T-cell (primary cell): ENCODE measurements around the gene LGI4. TPM values are rescaled to one million over a fixed set of nuclear protein-coding genes. Genes with fewer than 3 reads are reported as not detected.

Source experiments
- ATAC-seq, 4 experiments: fragments of 200-7000 bp in 3 of 4; fragments of 150-1000 bp in 1 of 4; cut with Tn5 transposase; replicated peaks in 1 of 4; 1 replicate in 3 of 4; 2 replicates in 1 of 4; pipeline ENCODE4 v1.10.0; 2021; ENCODE audit warnings: moderate library complexity in 3 of 4, mild to moderate bottlenecking in 2 of 4, moderate number of reproducible peaks in 1 of 4
- CTCF ChIA-PET, 2 donors: fragments of 300-600 bp; sonication (Branson Sonifier 250); formaldehyde crosslinking; loops; one replicate each; lab custom pipeline; 2022; ENCODE audit warnings: antibody characterized with exemption in 2 of 2; lab: Charles Lee
- POLR2A ChIA-PET, 2 donors: fragments of 300-600 bp; sonication (Branson Sonifier 250); formaldehyde crosslinking; loops; one replicate each; lab custom pipeline; 2022; ENCODE audit warnings: antibody characterized with exemption in 2 of 2; lab: Charles Lee
- DNase-seq, 35 experiments: peaks; one replicate each; pipeline versions ENCODE4 v3.0.0 to v3.0.0-alpha.2; 2013 to 2023
- H3K27ac ChIP-seq: one replicate; pipeline ENCODE4 v1.5.1; 2013; ENCODE audit warnings: low read length
- H3K27me3 ChIP-seq, 2 experiments: replicated peaks in 1 of 2; 1 replicate in 1 of 2; 2 replicates in 1 of 2; pipeline versions ENCODE4 v1.6.1 to v1.7.0; 2013; ENCODE audit warnings: low read length in 1 of 2, mixed read lengths in 1 of 2; ENCODE audit not compliant: control insufficient read depth in 2 of 2, insufficient read depth in 2 of 2; ENCODE audit errors: extremely low read depth in 1 of 2
- H3K36me3 ChIP-seq, 2 donors: 1 replicate in 1 of 2; 2 replicates in 1 of 2; pipeline versions ENCODE4 v1.6.1 to v1.7.0; 2013; ENCODE audit warnings: low read length in 1 of 2; ENCODE audit not compliant: control insufficient read depth in 2 of 2, insufficient read depth in 1 of 2; ENCODE audit errors: extremely low read depth in 1 of 2
- H3K4me1 ChIP-seq, 2 experiments: 1 replicate in 1 of 2; 2 replicates in 1 of 2; pipeline versions ENCODE4 v1.6.1 to v1.7.0; 2013; ENCODE audit warnings: low read length in 2 of 2, mixed read lengths in 1 of 2; ENCODE audit not compliant: insufficient read depth in 2 of 2, control insufficient read depth in 1 of 2; ENCODE audit errors: extremely low read depth in 1 of 2
- H3K4me3 ChIP-seq, 2 donors: 1 replicate in 1 of 2; 2 replicates in 1 of 2; pipeline versions ENCODE4 v1.5.1 to v1.7.0; 2013; ENCODE audit warnings: mild to moderate bottlenecking in 2 of 2, low read length in 1 of 2, moderate library complexity in 1 of 2; ENCODE audit not compliant: control insufficient read depth in 1 of 2; ENCODE audit errors: extremely low read depth in 1 of 2
- H3K9me3 ChIP-seq: 2 replicates; pipeline ENCODE4 v1.7.0; 2013
- H3K27ac Mint-ChIP-seq, 2 donors: one replicate each; pipeline ENCODE4 v1.8.0; 2020 to 2021; ENCODE audit warnings: mild to moderate bottlenecking in 2 of 2, mixed read lengths in 2 of 2
- H3K27me3 Mint-ChIP-seq, 2 donors: one replicate each; pipeline ENCODE4 v1.8.0; 2021 to 2022; ENCODE audit warnings: mixed read lengths in 2 of 2
- H3K36me3 Mint-ChIP-seq: one replicate; pipeline ENCODE4 v1.8.0; 2021; ENCODE audit warnings: mixed read lengths
- H3K4me1 Mint-ChIP-seq, 3 donors: one replicate each; pipeline ENCODE4 v1.8.0; 2020 to 2022; ENCODE audit warnings: mixed read lengths in 3 of 3, mild to moderate bottlenecking in 1 of 3
- H3K4me3 Mint-ChIP-seq, 3 donors: one replicate each; pipeline ENCODE4 v1.8.0; 2020 to 2022; ENCODE audit warnings: mild to moderate bottlenecking in 3 of 3, mixed read lengths in 3 of 3, moderate library complexity in 3 of 3
- H3K9me3 Mint-ChIP-seq, 3 donors: one replicate each; pipeline ENCODE4 v1.8.0; 2020 to 2022; ENCODE audit warnings: mixed read lengths in 3 of 3
- WGBS: methylation state at CpG from one replicate; pipeline ENCODE4 v1.1.5; 2013; ENCODE audit warnings: missing lambda C conversion rate; ENCODE audit not compliant: insufficient coverage; 5-methylcytosine and 5-hydroxymethylcytosine counted together
- total RNA-seq, 35 experiments: library from RNA in 6 of 35; stranded (reverse) in 6 of 35; fragments of 120-200 nt in 1 of 35; gene quantifications; one replicate each; pipeline versions ENCODE4 v1.2.1 to v1.2.4 and lab custom pipeline; 2013 to 2026

The LGI4 gene
- total RNA-seq, 5 donors from 2014 or later (not counting 1 experiment from before 2014, with no cell fraction given): 0.15 to 1.1 (median 0.89) TPM

DNA sequence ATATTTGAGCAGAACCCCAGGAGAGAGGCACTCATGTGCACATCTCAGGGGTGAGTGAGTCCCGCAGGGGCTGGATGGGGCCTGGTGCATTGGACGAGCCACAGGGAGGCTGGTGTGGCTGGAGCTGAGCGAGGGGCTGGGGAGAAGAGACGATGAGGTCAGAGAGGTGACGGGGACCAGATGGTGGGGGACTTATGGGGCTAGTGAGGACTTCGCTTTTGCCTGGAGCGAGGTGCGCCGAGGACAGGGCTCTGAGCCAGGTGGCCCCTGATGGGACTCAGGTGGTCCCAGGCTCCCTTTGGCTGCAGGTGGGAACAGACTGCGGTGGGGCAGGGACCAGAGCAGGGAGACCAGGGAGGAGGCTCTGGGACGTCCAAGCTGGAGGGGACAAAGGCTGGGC, 26.1 kb downstream of the LGI4 start:
- Mint-ChIP-seq H3K27me3 (peaks cover 0 to 5% of the 10 kb centered on the region in 2 donors), H3K4me1 (no peaks in the 10 kb centered on the region), H3K9me3 (no peaks in the 10 kb centered on the region), H3K27ac (no peak overlapping the region), H3K4me3 (no peak overlapping the region), H3K36me3 (no peaks in the 10 kb centered on the region)
- H3K36me3 ChIP-seq: no peaks in the 10 kb centered on the region
- no peaks in the 10 kb centered on the region for H3K9me3 ChIP-seq
- peaks cover 0 to 24% of the 10 kb centered on the region in 2 experiments for H3K27me3 ChIP-seq
- DNase-seq (no peak), ATAC-seq (no peak)
- H3K27ac ChIP-seq: no peak overlapping the region
- ChIA-PET CTCF (interaction anchor here in 1 of 2 donors (0.5 kb wide), 1 partner anchor 220 kb away, joined by 5 read pairs; no protein-coding TSS in a partner anchor), POLR2A (no interaction called here)
- 68% methylated on average over 11 of the region's 11 CpGs for WGBS
- H3K4me1 ChIP-seq: no peaks in the 10 kb centered on the region
- no peak overlapping the region for H3K4me3 ChIP-seq

DNA sequence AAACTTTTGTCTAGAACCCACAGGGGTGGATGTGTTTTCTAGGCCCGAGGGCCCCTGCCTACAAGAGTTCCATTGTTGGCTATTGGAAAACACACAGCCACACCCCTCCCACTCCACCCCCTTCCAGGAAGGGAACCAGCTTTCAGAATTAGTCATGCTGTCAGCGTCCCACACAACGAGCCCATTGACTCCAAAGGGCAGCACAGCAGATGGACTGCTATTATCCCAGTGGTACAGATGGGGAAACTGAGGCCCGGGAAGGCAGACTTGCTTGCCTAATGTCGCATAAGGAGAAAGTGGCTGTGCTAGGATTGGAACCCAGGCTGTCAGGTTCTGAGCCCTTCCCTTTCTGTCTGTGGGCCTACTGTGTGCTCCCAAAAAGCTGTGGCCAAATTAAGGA, 27.3 kb downstream of the LGI4 start:
- H3K27ac Mint-ChIP-seq: no peak overlapping the region

DNA sequence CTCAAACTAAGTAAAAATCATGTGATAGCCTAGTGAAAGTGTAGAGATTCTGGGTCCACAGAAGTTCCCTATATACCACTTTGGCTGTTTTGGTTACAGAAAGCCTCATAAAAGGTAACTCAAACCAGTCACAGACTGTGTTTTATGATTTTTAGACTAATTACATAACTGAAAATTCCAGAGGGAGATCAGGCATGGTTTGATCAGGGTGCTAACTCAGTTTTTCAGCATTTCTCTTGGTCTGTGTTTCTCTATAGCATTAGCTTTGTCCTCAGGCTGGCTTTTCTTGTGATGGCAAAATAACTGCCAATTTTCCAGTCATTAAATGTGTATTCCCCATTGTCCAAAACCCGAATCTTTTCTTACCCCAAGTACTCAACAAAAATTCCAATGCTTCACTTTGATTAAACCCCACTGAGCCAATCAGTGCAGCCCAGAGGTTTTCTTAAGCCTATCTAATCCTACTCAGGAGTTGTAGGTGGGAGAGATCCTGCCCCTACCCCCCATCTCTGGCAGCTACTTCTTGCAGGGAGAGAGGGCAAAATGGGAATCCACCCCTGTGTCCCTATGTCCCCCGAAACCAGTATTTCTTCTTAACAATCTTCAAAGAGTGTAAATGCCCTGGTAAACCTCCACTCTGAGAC, 27.8 kb downstream of the LGI4 start:
- Histone ChIP-seq H3K27me3 (peaks cover 0 to 14% of the 10 kb centered on the region in 2 experiments), H3K36me3 (no peaks in the 10 kb centered on the region), H3K4me3 (no peak overlapping the region), H3K4me1 (no peaks in the 10 kb centered on the region), H3K27ac (no peak overlapping the region), H3K9me3 (no peaks in the 10 kb centered on the region)
- H3K27me3 Mint-ChIP-seq: peaks cover 0 to 4% of the 10 kb centered on the region in 2 donors
- no CpG with 5 or more reads among the region's 2 CpGs for WGBS
- no peaks in the 10 kb centered on the region for H3K36me3 Mint-ChIP-seq
- no peak overlapping the region for H3K27ac Mint-ChIP-seq
- H3K4me1 Mint-ChIP-seq: no peaks in the 10 kb centered on the region
- DNase-seq (no peak), ATAC-seq (no peak)
- CTCF ChIA-PET: no interaction called here
- no peak overlapping the region for H3K4me3 Mint-ChIP-seq
- POLR2A ChIA-PET: no interaction called here
- no peaks in the 10 kb centered on the region for H3K9me3 Mint-ChIP-seq

More for the DNA sequence above, 27.3 kb downstream of the LGI4 start:
- ChIA-PET CTCF (no interaction called here), POLR2A (interaction anchor here in 1 of 2 donors (0.7 kb wide), 1 partner anchor 352 kb away, joined by 5 read pairs; no protein-coding TSS in a partner anchor)
- no peaks in the 10 kb centered on the region for H3K36me3 ChIP-seq
- H3K4me1 ChIP-seq: no peaks in the 10 kb centered on the region
- no peak for ATAC-seq
- peaks cover 0 to 19% of the 10 kb centered on the region in 2 experiments for H3K27me3 ChIP-seq
- Mint-ChIP-seq H3K36me3 (no peaks in the 10 kb centered on the region), H3K4me1 (no peaks in the 10 kb centered on the region), H3K4me3 (no peak overlapping the region), H3K27me3 (peaks cover 0 to 5% of the 10 kb centered on the region in 2 donors), H3K9me3 (no peaks in the 10 kb centered on the region)
- no peak for DNase-seq
- no peak overlapping the region for H3K4me3 ChIP-seq
- no peaks in the 10 kb centered on the region for H3K9me3 ChIP-seq
- no peak overlapping the region for H3K27ac ChIP-seq
- WGBS: 3% methylated on average over 4 of the region's 5 CpGs

DNA sequence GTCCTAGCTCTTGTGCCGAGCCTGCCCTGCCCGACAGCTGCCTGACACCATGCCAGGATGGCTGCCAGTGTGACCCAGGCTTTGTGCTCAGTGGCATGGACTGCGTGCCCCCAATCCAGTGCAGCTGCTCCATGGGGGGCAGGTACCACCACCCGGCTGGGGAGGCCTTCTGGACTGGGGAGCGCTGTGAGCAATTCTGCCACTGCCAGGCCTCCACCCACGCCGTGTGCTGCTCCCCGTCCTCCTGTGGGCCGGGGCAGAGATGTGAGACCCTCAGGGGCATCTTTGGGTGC, 28.6 kb downstream of the LGI4 start:
- no peak overlapping the region for H3K4me3 ChIP-seq
- H3K27ac Mint-ChIP-seq: no peak overlapping the region
- H3K36me3 Mint-ChIP-seq: no peaks in the 10 kb centered on the region
- no peaks in the 10 kb centered on the region for H3K9me3 Mint-ChIP-seq
- H3K27me3 ChIP-seq: peaks cover 0 to 9% of the 10 kb centered on the region in 2 experiments
- 89% methylated on average over 9 of the region's 9 CpGs for WGBS
- POLR2A ChIA-PET: no interaction called here
- no peaks in the 10 kb centered on the region for H3K9me3 ChIP-seq
- H3K36me3 ChIP-seq: no peaks in the 10 kb centered on the region
- H3K4me3 Mint-ChIP-seq: no peak overlapping the region
- H3K27me3 Mint-ChIP-seq: peaks cover 0 to 2% of the 10 kb centered on the region in 2 donors
- ATAC-seq: no peak
- H3K4me1 ChIP-seq: no peaks in the 10 kb centered on the region
- no peak for DNase-seq
- CTCF ChIA-PET: no interaction called here
- H3K27ac ChIP-seq: no peak overlapping the region
- H3K4me1 Mint-ChIP-seq: no peaks in the 10 kb centered on the region

DNA sequence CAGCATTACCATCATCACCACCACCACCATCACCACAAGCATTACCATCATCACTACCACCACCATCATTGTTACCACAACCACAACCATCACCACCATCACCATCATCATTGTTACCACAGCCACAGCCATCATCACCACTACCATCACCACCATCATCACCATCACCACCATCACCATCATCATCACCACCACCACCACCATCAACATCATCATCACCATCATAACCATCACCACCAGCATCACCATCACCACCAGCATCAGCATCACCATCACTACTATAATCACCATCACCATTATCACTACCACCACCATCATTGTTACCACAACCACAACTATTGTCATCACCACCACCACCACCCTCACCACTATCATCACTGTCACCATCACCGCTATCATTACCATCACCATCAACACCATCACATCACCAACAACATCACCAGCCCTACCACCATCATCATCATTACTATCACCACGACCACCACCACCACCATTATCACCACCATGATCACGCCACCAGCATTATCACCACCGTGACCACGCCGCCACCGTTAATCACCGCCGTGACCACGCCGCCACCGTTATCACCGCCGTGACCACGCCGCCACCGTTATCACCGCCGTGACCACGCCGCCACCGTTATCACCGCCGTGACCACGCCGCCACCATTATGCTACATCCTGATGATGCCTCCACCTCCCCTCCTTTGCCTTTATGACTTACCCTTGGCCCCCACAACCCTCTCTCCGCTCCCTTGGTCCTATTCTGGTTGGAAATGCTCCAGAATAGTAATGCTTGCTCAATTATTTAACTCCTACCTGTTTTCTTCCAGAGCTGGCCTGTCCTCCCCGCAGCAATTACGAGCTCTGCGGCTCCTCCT, 29.2 kb downstream of the LGI4 start:
- no peak overlapping the region for H3K4me3 Mint-ChIP-seq
- 91% methylated on average over 27 of the region's 30 CpGs for WGBS
- no peaks in the 10 kb centered on the region for H3K4me1 Mint-ChIP-seq
- ATAC-seq: no peak
- H3K36me3 Mint-ChIP-seq: no peaks in the 10 kb centered on the region
- no peaks in the 10 kb centered on the region for H3K9me3 Mint-ChIP-seq
- peaks cover 0 to 2% of the 10 kb centered on the region in 2 donors for H3K27me3 Mint-ChIP-seq
- H3K27ac ChIP-seq: no peak overlapping the region
- no peak for DNase-seq
- ChIA-PET CTCF (no interaction called here), POLR2A (no interaction called here)
- H3K4me1 ChIP-seq: no peaks in the 10 kb centered on the region
- no peak overlapping the region for H3K27ac Mint-ChIP-seq
- peaks cover 0 to 7% of the 10 kb centered on the region in 2 experiments for H3K27me3 ChIP-seq
- no peak overlapping the region for H3K4me3 ChIP-seq
- H3K36me3 ChIP-seq: no peaks in the 10 kb centered on the region
- H3K9me3 ChIP-seq: no peaks in the 10 kb centered on the region

DNA sequence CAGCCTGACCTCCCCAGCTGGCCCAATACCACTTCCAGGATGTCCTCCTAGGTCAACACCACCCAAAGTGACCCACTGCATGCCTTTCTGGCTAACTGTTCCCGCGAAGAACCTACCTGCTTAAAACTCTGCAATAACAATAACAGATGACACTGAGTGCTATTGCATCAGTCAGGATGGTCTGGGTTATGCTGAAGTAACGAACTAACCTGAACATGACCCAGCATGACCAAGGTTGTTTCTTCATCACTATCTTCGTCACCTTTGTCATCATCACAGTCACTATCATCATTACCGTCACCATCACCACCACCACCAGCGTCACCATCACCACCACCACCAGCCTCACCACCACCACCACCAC, 29.8 kb downstream of the LGI4 start:
- CTCF ChIA-PET: no interaction called here
- peaks cover 0 to 2% of the 10 kb centered on the region in 2 donors for H3K27me3 Mint-ChIP-seq

More for the DNA sequence above, 29.8 kb downstream of the LGI4 start:
- Mint-ChIP-seq H3K36me3 (no peaks in the 10 kb centered on the region), H3K27ac (no peak overlapping the region), H3K9me3 (no peaks in the 10 kb centered on the region), H3K4me1 (no peaks in the 10 kb centered on the region), H3K4me3 (no peak overlapping the region)
- DNase-seq (no peak), ATAC-seq (no peak)
- peaks cover 0 to 5% of the 10 kb centered on the region in 2 experiments for H3K27me3 ChIP-seq
- H3K4me3 ChIP-seq: no peak overlapping the region
- 86% methylated on average over 6 of the region's 6 CpGs for WGBS
- H3K27ac ChIP-seq: no peak overlapping the region
- no peaks in the 10 kb centered on the region for H3K4me1 ChIP-seq
- H3K9me3 ChIP-seq: no peaks in the 10 kb centered on the region
- no peaks in the 10 kb centered on the region for H3K36me3 ChIP-seq
- POLR2A ChIA-PET: no interaction called here
